GM18861 (cell line): ENCODE measurements around the gene FUT8.

Source experiments
- ATAC-seq: cut with Tn5 transposase; IDR thresholded peaks from one replicate; pipeline ENCODE4 v1.9.1; 2021; ENCODE audit not compliant: unreplicated experiment

FUT8 gene

GRCh38 chr14:65487783-65488494 lies 75.4 kb downstream of the FUT8 start:
- no peak for ATAC-seq

GRCh38 chr14:65491274-65491673 lies 78.7 kb downstream of the FUT8 start:
- no peak for ATAC-seq

GRCh38 chr14:65492266-65492665 lies 79.7 kb downstream of the FUT8 start:
- ATAC-seq, result no peak

GRCh38 chr14:65495196-65495595 lies 82.7 kb downstream of the FUT8 start:
- ATAC-seq, result no peak

GRCh38 chr14:65496178-65496993 lies 83.9 kb downstream of the FUT8 start:
- no peak for ATAC-seq

GRCh38 chr14:65499138-65499537 lies 86.6 kb downstream of the FUT8 start:
- ATAC-seq, result no peak

GRCh38 chr14:65500075-65500474 lies 87.5 kb downstream of the FUT8 start:
- no peak for ATAC-seq

GRCh38 chr14:65501328-65501727 lies 88.8 kb downstream of the FUT8 start:
- ATAC-seq, result no peak

GRCh38 chr14:65502676-65503124 lies 90.2 kb downstream of the FUT8 start:
- ATAC-seq, result peak; percentile 42

GRCh38 chr14:65503771-65504170 lies 91.2 kb downstream of the FUT8 start:
- no peak for ATAC-seq

- no peak for ATAC-seq
Observed at GRCh38 chr14:65506801-65507200, 94.3 kb downstream of the FUT8 start.

- ATAC-seq, result no peak
Observed at GRCh38 chr14:65509842-65510241, 97.3 kb downstream of the FUT8 start.

- no peak for ATAC-seq
Observed at GRCh38 chr14:65513671-65514070, 101.1 kb downstream of the FUT8 start.

- ATAC-seq, result no peak
Observed at GRCh38 chr14:65517635-65518542, 105.4 kb downstream of the FUT8 start.

GRCh38 chr14:65528069-65528468 lies 115.5 kb downstream of the FUT8 start:
- no peak for ATAC-seq

- no peak for ATAC-seq
Observed at GRCh38 chr14:65531148-65531547, 118.6 kb downstream of the FUT8 start.

- ATAC-seq, result no peak
Observed at GRCh38 chr14:65533736-65534404, 121.3 kb downstream of the FUT8 start.

GRCh38 chr14:65536781-65537423 lies 124.4 kb downstream of the FUT8 start:
- ATAC-seq, result no peak

- ATAC-seq, result no peak
Observed at GRCh38 chr14:65548878-65549277, 136.3 kb downstream of the FUT8 start.

GRCh38 chr14:65549429-65549828 lies 136.9 kb downstream of the FUT8 start:
- ATAC-seq, result no peak
